ENCODE data around the gene CORO1A. TPM values are rescaled to one million over a fixed set of nuclear protein-coding genes. Genes with fewer than 3 reads are reported as not detected.

The CORO1A gene
- total RNA-seq, 1 experiment from 2014 or later, result 0.95 TPM

GRCh38 chr16:30143347-30143702 is 40.1 kb upstream of the CORO1A start:
- H3K4me1 ChIP-seq, result peaks cover 9% of the 10 kb centered on the region; the same call in 1 of the 2 replicates
- peaks cover 8% of the 10 kb centered on the region for H3K4me1 Mint-ChIP-seq (ENCODE audit: low read depth, unreplicated experiment)
- CTCF ChIA-PET, result interaction anchor here (0.9 kb wide), 1 partner anchor 42 kb away, joined by 3 read pairs; no protein-coding TSS in a partner anchor
- no peak overlapping the region for H3K4me3 Mint-ChIP-seq (ENCODE audit: unreplicated experiment)
- no peak for TF ChIP-seq CTCF (IDR thresholded peaks at IDR 0.05; ENCODE audit: insufficient read depth in 1 of 2, low read depth in 1 of 2, low read length in 1 of 2, severe bottlenecking in 1 of 2, unreplicated experiment in 1 of 2)
- no peaks in the 10 kb centered on the region for H3K27me3 ChIP-seq (replicated peaks; ENCODE audit: control insufficient read depth, insufficient read depth, low read length)
- intact Hi-C loops (cut with micrococcal nuclease; ENCODE audit: unreplicated experiment), result loop anchor here (2.0 kb wide), 1 partner anchor 21 kb away; the partner anchor contains the start of gene MAPK3
- no peaks in the 10 kb centered on the region for H3K9me3 Mint-ChIP-seq (ENCODE audit: unreplicated experiment)
- DNase-seq, result no peak
- no TSS peak for BruUV-seq (replicated peaks)
- no peaks in the 10 kb centered on the region for H3K36me3 ChIP-seq (ENCODE audit: control insufficient read depth, insufficient read depth, low read length)
- no peaks in the 10 kb centered on the region for H3K36me3 Mint-ChIP-seq (ENCODE audit: insufficient read depth, unreplicated experiment)
- H3K27ac Mint-ChIP-seq (ENCODE audit: unreplicated experiment), result no peak overlapping the region
- no peak overlapping the region for H3K4me3 ChIP-seq (ENCODE audit: low read depth, low read length)
- no peaks in the 10 kb centered on the region for H3K9me3 ChIP-seq
- POLR2A ChIA-PET, result no interaction called here
- no peaks in the 10 kb centered on the region for H3K27me3 Mint-ChIP-seq (ENCODE audit: insufficient read depth, unreplicated experiment)

- H3K27ac Mint-ChIP-seq (ENCODE audit: unreplicated experiment), result no peak overlapping the region
Observed at GRCh38 chr16:30144017-30144416, 39.4 kb upstream of the CORO1A start.

GRCh38 chr16:30144917-30145316 is 38.5 kb upstream of the CORO1A start:
- POLR2A ChIA-PET, result no interaction called here
- Histone ChIP-seq H3K27me3 (replicated peaks; ENCODE audit: control insufficient read depth, insufficient read depth, low read length) (no peaks in the 10 kb centered on the region), H3K4me3 (ENCODE audit: low read depth, low read length) (no peak overlapping the region), H3K9me3 (peaks cover 7% of the 10 kb centered on the region), H3K4me1 (peaks cover 6% of the 10 kb centered on the region; the same call in 1 of the 2 replicates), H3K36me3 (ENCODE audit: control insufficient read depth, insufficient read depth, low read length) (no peaks in the 10 kb centered on the region)
- intact Hi-C loops (cut with micrococcal nuclease; ENCODE audit: unreplicated experiment), result no loop called here
- BruUV-seq (replicated peaks), result no TSS peak
- H3K4me3 Mint-ChIP-seq (ENCODE audit: unreplicated experiment), result no peak overlapping the region
- no peaks in the 10 kb centered on the region for H3K9me3 Mint-ChIP-seq (ENCODE audit: unreplicated experiment)
- peaks cover 4% of the 10 kb centered on the region for H3K4me1 Mint-ChIP-seq (ENCODE audit: low read depth, unreplicated experiment)
- no peaks in the 10 kb centered on the region for H3K36me3 Mint-ChIP-seq (ENCODE audit: insufficient read depth, unreplicated experiment)
- CTCF ChIA-PET, result no interaction called here
- H3K27ac Mint-ChIP-seq (ENCODE audit: unreplicated experiment), result no peak overlapping the region
- no peaks in the 10 kb centered on the region for H3K27me3 Mint-ChIP-seq (ENCODE audit: insufficient read depth, unreplicated experiment)
- no peak for DNase-seq
- no peak for TF ChIP-seq CTCF (IDR thresholded peaks at IDR 0.05; ENCODE audit: insufficient read depth in 1 of 2, low read depth in 1 of 2, low read length in 1 of 2, severe bottlenecking in 1 of 2, unreplicated experiment in 1 of 2)

More at GRCh38 chr16:30144017-30144416, 39.4 kb upstream of the CORO1A start:
- H3K4me1 Mint-ChIP-seq (ENCODE audit: low read depth, unreplicated experiment), result peaks cover 8% of the 10 kb centered on the region
- H3K4me3 ChIP-seq (ENCODE audit: low read depth, low read length), result no peak overlapping the region
- H3K27me3 Mint-ChIP-seq (ENCODE audit: insufficient read depth, unreplicated experiment), result no peaks in the 10 kb centered on the region
- H3K27me3 ChIP-seq (replicated peaks; ENCODE audit: control insufficient read depth, insufficient read depth, low read length), result no peaks in the 10 kb centered on the region
- no peaks in the 10 kb centered on the region; the same call in 1 of the 2 replicates for H3K9me3 ChIP-seq
- ChIA-PET CTCF (no interaction called here), POLR2A (no interaction called here)
- no peak for TF ChIP-seq CTCF (IDR thresholded peaks at IDR 0.05; ENCODE audit: insufficient read depth in 1 of 2, low read depth in 1 of 2, low read length in 1 of 2, severe bottlenecking in 1 of 2, unreplicated experiment in 1 of 2)
- no peaks in the 10 kb centered on the region for H3K36me3 Mint-ChIP-seq (ENCODE audit: insufficient read depth, unreplicated experiment)
- H3K36me3 ChIP-seq (ENCODE audit: control insufficient read depth, insufficient read depth, low read length), result no peaks in the 10 kb centered on the region
- BruUV-seq (replicated peaks), result no TSS peak
- intact Hi-C loops (cut with micrococcal nuclease; ENCODE audit: unreplicated experiment), result no loop called here
- H3K4me3 Mint-ChIP-seq (ENCODE audit: unreplicated experiment), result no peak overlapping the region
- no peaks in the 10 kb centered on the region for H3K9me3 Mint-ChIP-seq (ENCODE audit: unreplicated experiment)
- H3K4me1 ChIP-seq, result peaks cover 9% of the 10 kb centered on the region; the same call in 1 of the 2 replicates
- no peak for DNase-seq

Measured in Caco-2 (cell line).